K562 (cell line): ENCODE measurements around the gene ATRIP. TPM values are rescaled to one million over a fixed set of nuclear protein-coding genes. Genes with fewer than 3 reads are reported as not detected.

Experiments used
- ATAC-seq: fragments of 200-7000 bp; cut with Tn5 transposase; 3 replicates; pipeline ENCODE4 v1.9.1; 2020; ENCODE audit warnings: moderate library complexity
- BruUV-seq: library from RNA; stranded (reverse); fragments of 400-500 nt; replicated peaks from 2 replicates; lab custom pipeline; 2021; lab: Mats Ljungman, UMichigan
- CTCF ChIA-PET: fragments of 300-600 bp; formaldehyde crosslinking; extraction: SDS; loops from one replicate; lab custom pipeline; 2021; ENCODE audit warnings: low intra/inter-chr PET ratio; lab: Yijun Ruan, JAX
- POLR2A ChIA-PET: fragments of 300-600, 350-650 bp; sonication (Branson Sonifier 250); formaldehyde crosslinking; extraction: SDS; loops from one replicate; lab custom pipeline; 2021; ENCODE audit warnings: antibody characterized with exemption, inconsistent platforms; lab: Yijun Ruan, JAX
- DNase-seq, 4 experiments: peaks; one replicate each; pipeline versions ENCODE4 v3.0.0 to v3.0.0-alpha.2; 2011 to 2018; ENCODE audit warnings: low spot score in 3 of 4, mixed read lengths in 3 of 4; ENCODE audit errors: extremely low read depth in 1 of 4
- FAIRE-seq: peaks from 2 replicates; lab custom pipeline; 2011; peaks lifted over from hg19 to GRCh38; lab: Jason Lieb, UNC
- H2AFZ ChIP-seq: 2 replicates; pipeline ENCODE4 v1.6.0; 2011; ENCODE audit warnings: low read depth, low read length, control low read depth, inconsistent platforms
- H3K27ac ChIP-seq: fragments of 200-600 bp; 3 replicates; pipeline ENCODE4 v1.8.0; 2011; ENCODE audit warnings: low read depth, mild to moderate bottlenecking, control low read depth, inconsistent platforms, low read length, moderate library complexity, mixed read lengths; ENCODE audit errors: extremely low read depth
- H3K27me3 ChIP-seq, 2 experiments: fragments of 300-600 bp in 1 of 2; 2 replicates in 1 of 2; 3 replicates in 1 of 2; pipeline versions ENCODE4 v1.6.0 to v1.8.0; 2011; ENCODE audit warnings: inconsistent platforms in 2 of 2, low read length in 2 of 2, mild to moderate bottlenecking in 1 of 2, mixed read lengths in 1 of 2, moderate library complexity in 1 of 2; ENCODE audit not compliant: control insufficient read depth in 2 of 2, insufficient read depth in 2 of 2
- H3K36me3 ChIP-seq: fragments of 300-600 bp; 3 replicates; pipeline ENCODE4 v1.8.0; 2011; ENCODE audit warnings: mild to moderate bottlenecking, low read length, inconsistent platforms; ENCODE audit not compliant: control insufficient read depth, insufficient read depth
- H3K4me1 ChIP-seq, 2 experiments: fragments of 200-600 bp in 1 of 2; replicated peaks in 1 of 2; 2 replicates in 1 of 2; 3 replicates in 1 of 2; pipeline versions ENCODE4 v1.5.1 to v1.8.0; 2011; ENCODE audit warnings: inconsistent platforms in 2 of 2, low read length in 2 of 2, mild to moderate bottlenecking in 1 of 2, mixed read lengths in 1 of 2, moderate library complexity in 1 of 2; ENCODE audit not compliant: control insufficient read depth in 2 of 2, insufficient read depth in 2 of 2
- H3K4me2 ChIP-seq: 2 replicates; pipeline ENCODE4 v1.6.1; 2011; ENCODE audit warnings: low read length, control low read depth, inconsistent platforms, mixed read lengths; ENCODE audit not compliant: insufficient read depth
- H3K4me3 ChIP-seq: fragments of 200-600 bp; sonication (generic), shearing (Covaris generic); 2 replicates; pipeline ENCODE4 v1.5.1; 2016; ENCODE audit warnings: control low read depth, inconsistent platforms
- H3K79me2 ChIP-seq: fragments of 200-600 bp; 3 replicates; pipeline ENCODE4 v1.8.0; 2011; ENCODE audit warnings: low read length, inconsistent platforms; ENCODE audit not compliant: control insufficient read depth, insufficient read depth
- H3K9ac ChIP-seq, 2 experiments: 2 replicates each; pipeline versions ENCODE4 v1.6.0 to v1.6.1; 2011; ENCODE audit warnings: low read depth in 2 of 2, low read length in 2 of 2, control low read depth in 1 of 2, inconsistent platforms in 1 of 2, mild to moderate bottlenecking in 1 of 2, mixed read lengths in 1 of 2; ENCODE audit not compliant: insufficient read depth in 1 of 2
- H3K9me1 ChIP-seq: one replicate; pipeline ENCODE4 v1.6.0; 2011; ENCODE audit warnings: inconsistent platforms, mild to moderate bottlenecking, low read length, moderate library complexity; ENCODE audit not compliant: control insufficient read depth, insufficient read depth
- H3K9me3 ChIP-seq: replicated peaks from 2 replicates; pipeline ENCODE4 v1.5.1; 2011; ENCODE audit warnings: low read depth, low read length, inconsistent platforms; ENCODE audit not compliant: control insufficient read depth, insufficient read depth
- H4K20me1 ChIP-seq: replicated peaks from 2 replicates; pipeline ENCODE4 v1.6.1; 2011; ENCODE audit warnings: low read length, inconsistent platforms, mixed read lengths; ENCODE audit not compliant: control insufficient read depth, insufficient read depth
- CTCF ChIP-seq, 3 experiments: IDR thresholded peaks in 2 of 3; conservative IDR thresholded peaks in 1 of 3; 2 replicates each; pipeline ENCODE4 v1.5.1; 2011 to 2012; ENCODE audit warnings: low read length in 3 of 3, mild to moderate bottlenecking in 3 of 3, control low read depth in 2 of 3, improper control_type of control experiment in 1 of 3, inconsistent platforms in 1 of 3, low read depth in 1 of 3, mixed read lengths in 1 of 3, moderate library complexity in 1 of 3; ENCODE audit not compliant: insufficient read depth in 2 of 3
- HOXB6 ChIP-seq: fragments of 250-450 bp; sonication (Bioruptor Pico); IDR thresholded peaks from 2 replicates; pipeline ENCODE4 v1.5.1; 2022; ENCODE audit warnings: mild to moderate bottlenecking, borderline replicate concordance
- POLR2H ChIP-seq: IDR thresholded peaks from 2 replicates; pipeline ENCODE4 v1.6.1; 2016; ENCODE audit warnings: missing genetic modification characterization, low read depth, mild to moderate bottlenecking, control low read depth, missing compliant biosample characterization, moderate library complexity
- SUPT5H ChIP-seq: fragments of 450-650 bp; IDR thresholded peaks from 2 replicates; pipeline ENCODE4 v1.6.1; 2016
- TEAD2 ChIP-seq: fragments of 450-650 bp; IDR thresholded peaks from 2 replicates; pipeline ENCODE4 v1.6.1; 2016; ENCODE audit warnings: missing genetic modification characterization, control low read depth, missing compliant biosample characterization
- ZBTB2 ChIP-seq: fragments of 450-650 bp; IDR thresholded peaks from 2 replicates; pipeline ENCODE4 v1.6.1; 2016; ENCODE audit warnings: antibody characterized with exemption
- WGBS: fragments of 100-300 bp; shearing (Covaris generic); methylation state at CpG from one replicate; pipeline ENCODE4 v1.1.6; 2016; ENCODE audit warnings: low coverage, mixed read lengths; ENCODE audit not compliant: insufficient coverage; ENCODE audit errors: missing lambda C conversion rate; 5-methylcytosine and 5-hydroxymethylcytosine counted together
- in situ Hi-C: fragments of 300-500 bp; cut with MboI; formaldehyde crosslinking; loops from 4 replicates; pipeline ENCODE4 v1.15.0; 2018; ENCODE audit warnings: inconsistent platforms, mixed read lengths
- intact Hi-C: fragments of 100-400 bp; cut with micrococcal nuclease; formaldehyde crosslinking; loops from 2 replicates; pipeline ENCODE4 v1.14.2; 2022
- polyA plus RNA-seq, 8 experiments: library from polyadenylated mRNA; depleted of rRNA in 4 of 8; stranded (reverse) in 5 of 8; unstranded in 3 of 8; fragments of >200 nt; fragmentation: Nextera tagmentation in 2 of 8; fragmentation: Illumina TruSeq in 1 of 8; extraction: Ambion mirVana in 2 of 8; extraction: Trizol in 1 of 8; gene quantifications; 2 replicates each; pipeline versions ENCODE4 v1.2.1 to v1.2.3, GENCODE V29; 2011 to 2014; ENCODE audit warnings: inconsistent platforms in 1 of 8, missing spikeins in 1 of 8
- total RNA-seq, 7 experiments: library from RNA; depleted of rRNA in 6 of 7; stranded (reverse); fragments of >200 nt in 6 of 7; fragmentation: Illumina TruSeq in 2 of 7; extraction: Trizol in 2 of 7; gene quantifications; 2 replicates each; pipeline versions ENCODE4 v1.2.1 to v1.2.3, GENCODE V29; 2011 to 2021; ENCODE audit warnings: low replicate concordance in 1 of 7
- TF ChIP-seq, protein P1 (sequence below): sonication (generic); formaldehyde crosslinking; IDR thresholded peaks from 2 replicates; pipeline ENCODE4 v1.8.1; 2023; ENCODE audit warnings: mild to moderate bottlenecking, missing genetic modification reagents

ATRIP gene
- total and polyA plus RNA-seq, 9 of the 15 experiments (the other 6 are each of a cell fraction or from before 2014, with no cell fraction given), result 1.7 to 15.7 (median 10.5) TPM

DNA sequence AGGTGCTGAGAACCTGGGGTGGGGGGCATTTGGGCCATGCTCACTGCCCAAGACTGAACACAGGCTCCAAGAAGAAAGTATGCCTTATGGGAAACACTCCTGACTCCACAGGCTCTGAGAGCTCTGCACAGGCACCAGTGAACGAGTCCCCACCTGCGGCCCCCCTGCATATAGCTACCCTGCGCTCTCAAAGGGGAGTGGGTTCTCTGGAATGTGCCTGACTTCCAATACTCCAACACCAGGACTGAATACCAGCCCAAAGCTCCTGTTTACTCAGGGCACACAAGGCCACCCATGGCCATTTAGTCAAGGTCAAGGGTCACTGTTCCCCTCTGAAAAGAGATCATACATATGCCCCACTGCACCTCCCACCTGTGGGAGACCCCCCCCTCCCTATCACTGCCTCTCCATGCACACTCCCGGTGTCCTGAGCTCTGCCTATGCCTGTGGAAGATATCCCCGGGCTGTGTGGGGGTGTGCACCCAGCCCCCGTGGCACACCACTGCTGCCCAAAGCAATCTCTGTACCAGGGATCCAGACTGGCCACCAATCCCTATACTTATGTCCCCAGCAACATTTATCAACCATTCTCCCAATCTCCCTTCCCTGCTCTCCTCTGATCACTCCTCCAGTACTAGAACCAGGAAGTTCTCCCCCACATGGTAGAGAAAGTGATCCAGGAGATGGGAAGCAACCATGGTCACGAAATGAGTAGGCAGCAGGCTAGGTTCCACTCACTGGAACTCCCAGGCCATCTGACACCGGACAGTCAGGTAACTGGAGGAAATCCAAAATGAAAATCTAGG is 15.1 kb upstream of the ATRIP start (continued):
- TF ChIP-seq ZBTB2, result no peak
- TF ChIP-seq TEAD2 (tag), result no peak
- TF ChIP-seq, all 486 proteins: peak for 0

DNA sequence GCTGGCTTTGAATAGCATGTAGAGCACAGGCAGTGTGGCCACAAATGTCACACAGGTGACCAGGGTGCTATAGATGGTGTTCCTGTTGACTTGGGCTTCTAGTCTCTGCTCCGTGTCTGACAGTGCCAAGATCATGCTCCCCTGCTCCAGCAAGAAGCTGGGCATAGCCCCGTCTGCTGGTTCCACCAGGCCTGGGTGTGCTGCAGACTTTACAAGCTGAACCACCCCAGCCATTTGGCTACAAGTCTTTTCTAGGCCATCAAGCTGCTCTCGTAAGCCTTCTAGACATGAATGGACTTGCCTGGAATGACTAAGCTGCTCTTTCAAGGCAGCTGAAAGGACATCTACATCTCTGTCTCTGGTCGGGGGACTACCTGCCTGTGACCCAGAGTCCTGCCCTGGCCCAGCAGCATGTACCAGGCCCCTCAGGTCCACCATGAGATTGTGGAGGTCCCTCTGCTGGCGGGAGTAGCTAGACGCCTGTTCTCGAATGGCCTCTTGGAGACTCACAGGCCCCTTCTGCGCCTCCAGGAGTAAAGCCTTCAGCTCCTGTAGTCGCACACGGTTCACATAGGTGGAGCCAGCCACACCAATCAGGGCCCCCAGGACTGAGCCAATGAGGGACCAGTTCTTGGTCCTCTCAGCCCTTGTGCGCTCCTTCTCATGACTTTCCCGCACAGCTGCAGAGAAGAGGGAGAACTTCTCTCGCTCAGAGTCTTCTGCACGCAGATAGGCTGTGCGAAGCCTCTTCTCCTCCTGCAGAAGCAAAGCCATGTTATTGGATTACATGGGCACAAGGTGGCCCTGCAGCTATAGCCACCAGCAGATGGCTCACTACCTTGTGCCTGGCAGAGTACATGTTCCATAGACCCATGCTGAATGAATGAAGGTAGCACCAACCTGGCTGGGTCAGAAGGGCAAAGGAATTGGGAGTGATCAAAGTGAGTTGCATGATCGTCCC is 13.8 kb upstream of the ATRIP start:
- in situ Hi-C loops, result loop anchor here (10.0 kb wide), 2 partner anchors 198 to 238 kb away; no protein-coding TSS in a partner anchor

More for the DNA sequence above, 13.8 kb upstream of the ATRIP start:
- no peak overlapping the region for H3K4me3 ChIP-seq
- peaks cover 32% of the 10 kb centered on the region; the same call in 2 of the 3 replicates for H3K36me3 ChIP-seq
- H3K9me1 ChIP-seq, result no peaks in the 10 kb centered on the region
- H4K20me1 ChIP-seq, result no peaks in the 10 kb centered on the region
- ATAC-seq (no peak), DNase-seq (no peak), FAIRE-seq (no peak)
- H3K4me2 ChIP-seq, result no peak overlapping the region
- POLR2A ChIA-PET, result interaction anchor here (0.6 to 1.0 kb wide), 7 partner anchors 10 to 244 kb away, joined by 3 to 6 read pairs (median 3); partner anchors contain the start of gene ATRIP
- H2AFZ ChIP-seq, result no peak overlapping the region
- H3K9me3 ChIP-seq, result no peaks in the 10 kb centered on the region
- intact Hi-C loops, result no loop called here
- no peak overlapping the region for H3K27ac ChIP-seq
- no TSS peak for BruUV-seq
- peaks cover 14 to 28% of the 10 kb centered on the region in 2 experiments; a peak in 4 of 5 replicates for H3K4me1 ChIP-seq
- TF ChIP-seq CTCF (IDR thresholded peaks at IDR 0.05 in 2 of 3, conservative IDR thresholded peaks at IDR 0.05 in 1 of 3; ENCODE audit: insufficient read depth in 2 of 3, low read depth in 1 of 3, low read length in 3 of 3) (peak in 2 of 3 experiments; percentile 9 to 16; a peak in 2 of 6 replicates), SUPT5H (no peak), POLR2H (tag) (no peak), HOXB6 (CRISPR knock-in tag) (no peak)
- TF ChIP-seq, protein P1, sequence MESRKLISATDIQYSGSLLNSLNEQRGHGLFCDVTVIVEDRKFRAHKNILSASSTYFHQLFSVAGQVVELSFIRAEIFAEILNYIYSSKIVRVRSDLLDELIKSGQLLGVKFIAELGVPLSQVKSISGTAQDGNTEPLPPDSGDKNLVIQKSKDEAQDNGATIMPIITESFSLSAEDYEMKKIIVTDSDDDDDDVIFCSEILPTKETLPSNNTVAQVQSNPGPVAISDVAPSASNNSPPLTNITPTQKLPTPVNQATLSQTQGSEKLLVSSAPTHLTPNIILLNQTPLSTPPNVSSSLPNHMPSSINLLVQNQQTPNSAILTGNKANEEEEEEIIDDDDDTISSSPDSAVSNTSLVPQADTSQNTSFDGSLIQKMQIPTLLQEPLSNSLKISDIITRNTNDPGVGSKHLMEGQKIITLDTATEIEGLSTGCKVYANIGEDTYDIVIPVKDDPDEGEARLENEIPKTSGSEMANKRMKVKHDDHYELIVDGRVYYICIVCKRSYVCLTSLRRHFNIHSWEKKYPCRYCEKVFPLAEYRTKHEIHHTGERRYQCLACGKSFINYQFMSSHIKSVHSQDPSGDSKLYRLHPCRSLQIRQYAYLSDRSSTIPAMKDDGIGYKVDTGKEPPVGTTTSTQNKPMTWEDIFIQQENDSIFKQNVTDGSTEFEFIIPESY (CRISPR knock-in tag), result 0 out of 2 replicates have a peak, but pooled peaks have one; percentile 43
- WGBS, result 64% methylated on average over 8 of the region's 16 CpGs
- H3K79me2 ChIP-seq, result peaks cover 2% of the 10 kb centered on the region; the same call in 2 of the 3 replicates
- no peak overlapping the region for H3K9ac ChIP-seq
- no peaks in the 10 kb centered on the region for H3K27me3 ChIP-seq
- CTCF ChIA-PET, result interaction anchor here (1.3 to 4.6 kb wide), 3 partner anchors 158 to 238 kb away, joined by 3 to 59 read pairs (median 10); no protein-coding TSS in a partner anchor
